ENCODE data around the gene IGHMBP2. TPM values are rescaled to one million over a fixed set of nuclear protein-coding genes. Genes with fewer than 3 reads are reported as not detected.

Gene IGHMBP2
- polyA plus RNA-seq (9.5 and 12.9 TPM in 2 replicates), polyA minus RNA-seq (22.1 and 24.6 TPM in 2 replicates)

DNA sequence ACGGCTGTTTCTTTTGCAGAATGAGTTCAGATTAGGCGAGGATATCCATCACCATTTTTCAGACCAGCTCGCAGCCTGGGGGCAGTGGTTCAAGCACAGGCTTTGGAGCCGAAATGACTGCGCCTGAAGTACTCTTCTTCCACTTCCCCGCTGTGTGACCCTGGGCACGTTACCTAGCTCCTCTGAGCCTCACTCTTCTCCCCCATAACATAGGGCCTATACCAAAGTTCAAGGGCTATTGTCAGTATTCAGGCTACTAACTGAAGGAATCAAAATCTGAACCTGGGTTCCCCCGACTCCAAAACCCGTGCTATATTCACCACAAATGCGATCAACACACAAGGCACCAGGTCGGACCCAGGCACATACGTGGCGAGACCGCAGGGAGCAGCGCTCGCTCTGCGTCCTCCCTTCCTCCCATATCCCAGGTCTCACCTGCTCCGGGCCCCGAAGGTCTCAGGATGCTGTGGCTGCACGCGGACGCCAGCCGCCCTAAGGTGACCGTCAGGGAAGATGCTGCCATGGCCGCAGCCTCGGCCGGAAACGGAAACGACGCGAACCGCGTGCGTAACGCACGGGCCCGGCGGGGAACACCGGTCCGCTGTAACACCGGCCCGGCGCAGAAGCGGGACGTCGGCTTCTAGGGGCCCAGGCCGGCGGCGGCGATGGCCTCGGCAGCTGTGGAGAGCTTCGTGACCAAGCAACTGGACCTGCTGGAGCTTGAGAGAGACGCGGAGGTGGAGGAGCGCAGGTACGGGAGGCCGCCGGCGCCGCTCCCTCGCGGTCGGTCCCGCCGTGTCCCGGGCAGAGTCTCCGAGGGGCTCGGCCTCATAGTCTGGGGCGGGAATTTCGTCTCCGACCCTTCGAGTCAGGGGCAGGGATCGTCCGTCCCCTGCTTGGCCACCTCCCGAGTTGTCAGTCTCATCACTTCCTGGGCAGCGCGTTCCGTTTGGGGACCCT is at the start of gene IGHMBP2, which contains the start of gene MRPL21:
Gene IGHMBP2, plus strand, starts transcription at position 604 of the 960 bp plus-strand sequence. Its CDS starts 62 bp downstream, at position 666.
Gene MRPL21, minus strand, starts transcription at position 545 of the 960 bp plus-strand sequence. Its CDS starts 22 bp downstream, at position 523.
- Histone ChIP-seq H2AFZ (ENCODE audit: low read depth, low read length) (peak within 1 kb of the TSS; percentile 79), H3K27me3 (ENCODE audit: insufficient read depth, low read depth, low read length) (no peaks in the 10 kb centered on the region), H3F3A (ENCODE audit: insufficient read depth, low read length, poor library complexity, severe bottlenecking) (no peaks in the 10 kb centered on the region), H3K79me2 (replicated peaks; ENCODE audit: insufficient read depth, low read length) (peaks cover 32% of the 10 kb centered on the region), H3K36me3 (ENCODE audit: insufficient read depth, low read length) (no peaks in the 10 kb centered on the region), H3K9ac (ENCODE audit: low read length) (peak within 1 kb of the TSS; percentile 88), H3K4me3 (ENCODE audit: low read length) (peak within 1 kb of the TSS; percentile 87), H3K4me2 (ENCODE audit: low read length) (peak within 1 kb of the TSS; percentile 95), H4K20me1 (ENCODE audit: insufficient read depth) (no peaks in the 10 kb centered on the region), H3K9me3 (ENCODE audit: low read length) (no peaks in the 10 kb centered on the region), H3K27ac (ENCODE audit: low read length) (peak within 1 kb of the TSS; percentile 68), H3K9me2 (ENCODE audit: insufficient read depth, low read length) (no peaks in the 10 kb centered on the region)
- TF ChIP-seq SMC3 (conservative IDR thresholded peaks at IDR 0.05; ENCODE audit: poor library complexity) (peak; percentile 66), EZH2 (IDR thresholded peaks at IDR 0.05; ENCODE audit: borderline replicate concordance, insufficient read depth, low read length, poor library complexity, severe bottlenecking) (no peak), TAF1 (IDR thresholded peaks at IDR 0.05; ENCODE audit: low read depth) (peak; percentile 85), POLR2AphosphoS5 (IDR thresholded peaks at IDR 0.05) (peak; percentile 99), MXI1 (conservative IDR thresholded peaks at IDR 0.05; ENCODE audit: poor library complexity, severe bottlenecking) (peak; percentile 92), RAD21 (conservative IDR thresholded peaks at IDR 0.05) (peak; percentile 59), EP300 (conservative IDR thresholded peaks at IDR 0.05; ENCODE audit: poor library complexity, severe bottlenecking) (no peak)
- TF ChIP-seq, protein P1, sequence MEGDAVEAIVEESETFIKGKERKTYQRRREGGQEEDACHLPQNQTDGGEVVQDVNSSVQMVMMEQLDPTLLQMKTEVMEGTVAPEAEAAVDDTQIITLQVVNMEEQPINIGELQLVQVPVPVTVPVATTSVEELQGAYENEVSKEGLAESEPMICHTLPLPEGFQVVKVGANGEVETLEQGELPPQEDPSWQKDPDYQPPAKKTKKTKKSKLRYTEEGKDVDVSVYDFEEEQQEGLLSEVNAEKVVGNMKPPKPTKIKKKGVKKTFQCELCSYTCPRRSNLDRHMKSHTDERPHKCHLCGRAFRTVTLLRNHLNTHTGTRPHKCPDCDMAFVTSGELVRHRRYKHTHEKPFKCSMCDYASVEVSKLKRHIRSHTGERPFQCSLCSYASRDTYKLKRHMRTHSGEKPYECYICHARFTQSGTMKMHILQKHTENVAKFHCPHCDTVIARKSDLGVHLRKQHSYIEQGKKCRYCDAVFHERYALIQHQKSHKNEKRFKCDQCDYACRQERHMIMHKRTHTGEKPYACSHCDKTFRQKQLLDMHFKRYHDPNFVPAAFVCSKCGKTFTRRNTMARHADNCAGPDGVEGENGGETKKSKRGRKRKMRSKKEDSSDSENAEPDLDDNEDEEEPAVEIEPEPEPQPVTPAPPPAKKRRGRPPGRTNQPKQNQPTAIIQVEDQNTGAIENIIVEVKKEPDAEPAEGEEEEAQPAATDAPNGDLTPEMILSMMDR (IDR thresholded peaks at IDR 0.05; ENCODE audit: poor library complexity, severe bottlenecking): peak; percentile 19
- TF ChIP-seq, protein P2, sequence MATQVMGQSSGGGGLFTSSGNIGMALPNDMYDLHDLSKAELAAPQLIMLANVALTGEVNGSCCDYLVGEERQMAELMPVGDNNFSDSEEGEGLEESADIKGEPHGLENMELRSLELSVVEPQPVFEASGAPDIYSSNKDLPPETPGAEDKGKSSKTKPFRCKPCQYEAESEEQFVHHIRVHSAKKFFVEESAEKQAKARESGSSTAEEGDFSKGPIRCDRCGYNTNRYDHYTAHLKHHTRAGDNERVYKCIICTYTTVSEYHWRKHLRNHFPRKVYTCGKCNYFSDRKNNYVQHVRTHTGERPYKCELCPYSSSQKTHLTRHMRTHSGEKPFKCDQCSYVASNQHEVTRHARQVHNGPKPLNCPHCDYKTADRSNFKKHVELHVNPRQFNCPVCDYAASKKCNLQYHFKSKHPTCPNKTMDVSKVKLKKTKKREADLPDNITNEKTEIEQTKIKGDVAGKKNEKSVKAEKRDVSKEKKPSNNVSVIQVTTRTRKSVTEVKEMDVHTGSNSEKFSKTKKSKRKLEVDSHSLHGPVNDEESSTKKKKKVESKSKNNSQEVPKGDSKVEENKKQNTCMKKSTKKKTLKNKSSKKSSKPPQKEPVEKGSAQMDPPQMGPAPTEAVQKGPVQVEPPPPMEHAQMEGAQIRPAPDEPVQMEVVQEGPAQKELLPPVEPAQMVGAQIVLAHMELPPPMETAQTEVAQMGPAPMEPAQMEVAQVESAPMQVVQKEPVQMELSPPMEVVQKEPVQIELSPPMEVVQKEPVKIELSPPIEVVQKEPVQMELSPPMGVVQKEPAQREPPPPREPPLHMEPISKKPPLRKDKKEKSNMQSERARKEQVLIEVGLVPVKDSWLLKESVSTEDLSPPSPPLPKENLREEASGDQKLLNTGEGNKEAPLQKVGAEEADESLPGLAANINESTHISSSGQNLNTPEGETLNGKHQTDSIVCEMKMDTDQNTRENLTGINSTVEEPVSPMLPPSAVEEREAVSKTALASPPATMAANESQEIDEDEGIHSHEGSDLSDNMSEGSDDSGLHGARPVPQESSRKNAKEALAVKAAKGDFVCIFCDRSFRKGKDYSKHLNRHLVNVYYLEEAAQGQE (IDR thresholded peaks at IDR 0.05; ENCODE audit: borderline replicate concordance): peak; percentile 78

DNA sequence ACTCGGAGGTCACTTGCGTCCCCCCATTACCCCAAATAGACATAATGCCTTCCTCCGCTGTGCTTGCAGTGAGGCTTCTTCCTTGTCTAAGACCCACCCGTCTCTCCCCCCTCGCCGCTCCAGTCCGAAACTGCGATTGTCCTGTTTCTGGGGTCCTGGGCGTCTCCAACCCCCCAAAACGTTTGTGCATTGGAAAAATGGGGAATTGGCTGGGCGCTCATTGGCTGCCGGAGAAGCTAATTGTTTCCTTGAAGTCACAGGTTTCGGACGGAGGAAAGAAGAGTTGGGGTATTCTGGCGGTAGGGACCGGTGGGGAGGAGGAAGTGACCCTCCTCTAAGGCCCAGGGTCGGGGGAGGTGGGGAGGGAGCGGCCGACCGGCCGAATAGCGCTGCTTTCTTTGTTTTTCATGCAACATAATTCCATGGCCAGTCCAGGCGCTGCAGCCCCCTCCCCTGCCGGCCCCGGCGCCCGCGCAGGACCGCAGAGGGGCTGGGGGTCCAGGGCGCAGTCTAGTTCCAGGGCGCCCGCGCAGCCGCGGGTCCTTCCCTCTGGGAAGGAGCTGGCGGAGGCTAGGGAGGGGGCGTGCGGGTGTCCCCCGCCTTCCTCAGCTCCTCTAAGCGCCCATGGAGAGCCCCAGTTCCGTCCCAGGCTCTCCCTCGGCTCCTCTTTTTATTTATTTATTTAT is 49.3 kb upstream of the IGHMBP2 start:
- no peak overlapping the region for H3K4me2 ChIP-seq (ENCODE audit: low read length)

More for the DNA sequence above, 49.3 kb upstream of the IGHMBP2 start:
- Histone ChIP-seq H3K27ac (ENCODE audit: low read length) (no peak overlapping the region), H3F3A (ENCODE audit: insufficient read depth, low read length, poor library complexity, severe bottlenecking) (no peaks in the 10 kb centered on the region), H3K9ac (ENCODE audit: low read length) (no peak overlapping the region), H3K4me3 (ENCODE audit: low read length) (peak overlapping the region; percentile 50), H3K79me2 (replicated peaks; ENCODE audit: insufficient read depth, low read length) (no peaks in the 10 kb centered on the region), H3K36me3 (ENCODE audit: insufficient read depth, low read length) (no peaks in the 10 kb centered on the region), H2AFZ (ENCODE audit: low read depth, low read length) (no peak overlapping the region), H3K9me3 (ENCODE audit: low read length) (no peaks in the 10 kb centered on the region), H4K20me1 (ENCODE audit: insufficient read depth) (no peaks in the 10 kb centered on the region), H3K9me2 (ENCODE audit: insufficient read depth, low read length) (no peaks in the 10 kb centered on the region), H3K27me3 (ENCODE audit: insufficient read depth, low read depth, low read length) (peaks cover 40% of the 10 kb centered on the region)
- TF ChIP-seq EZH2 (IDR thresholded peaks at IDR 0.05; ENCODE audit: borderline replicate concordance, insufficient read depth, low read length, poor library complexity, severe bottlenecking) (no peak), SMC3 (conservative IDR thresholded peaks at IDR 0.05; ENCODE audit: poor library complexity) (no peak), MXI1 (conservative IDR thresholded peaks at IDR 0.05; ENCODE audit: poor library complexity, severe bottlenecking) (no peak), POLR2AphosphoS5 (IDR thresholded peaks at IDR 0.05) (no peak), RAD21 (conservative IDR thresholded peaks at IDR 0.05) (no peak), EP300 (conservative IDR thresholded peaks at IDR 0.05; ENCODE audit: poor library complexity, severe bottlenecking) (no peak), TAF1 (IDR thresholded peaks at IDR 0.05; ENCODE audit: low read depth) (no peak)
- TF ChIP-seq, protein P1 (IDR thresholded peaks at IDR 0.05; ENCODE audit: poor library complexity, severe bottlenecking): no peak
- TF ChIP-seq, protein P2 (IDR thresholded peaks at IDR 0.05; ENCODE audit: borderline replicate concordance): no peak

Data from neural cell (in vitro differentiated cells).